OCI-LY3 (cell line): ENCODE measurements around the gene STK39.

ENCODE experiments used
- CTCF ChIP-seq: fragments of 200-600, 300-600 bp; sonication (generic); IDR thresholded peaks from 2 replicates; pipeline ENCODE4 v1.5.1; 2014; ENCODE audit warnings: antibody characterized with exemption, low read length, low read depth
- EZH2phosphoT487 ChIP-seq: fragments of 200-600 bp; shearing (Covaris generic); IDR thresholded peaks from 2 replicates; pipeline ENCODE4 v1.6.1; 2018; ENCODE audit warnings: antibody characterized with exemption, mixed run types, low read depth

GRCh38 chr2:168159754-168160585 is 87.4 kb downstream of the STK39 start:
- TF ChIP-seq CTCF (no peak), EZH2phosphoT487 (no peak)
